Activated CD4-positive, alpha-beta T cell treated with anti-CD3 and anti-CD28 coated beads, Interleukin-10, Interleukin-2, amounts not matched to agents 100 ng/mL and 50 ng/mL, durations not matched to agents 16 hours and 8 hours (primary cell): Measurements from ENCODE around the gene COMMD9.
"Not testable (repeated sequence)": the region's sequence is repeated elsewhere in the genome, so short reads cannot be mapped to it uniquely, and the experiment has no call there.

Source experiments
- DNase-seq: peaks from one replicate; pipeline ENCODE4 v3.0.0-alpha.2; 2020

The COMMD9 gene

GRCh38 chr11:36289226-36289852, at the start of gene COMMD9:
TSS of gene COMMD9 (minus strand) at chr11:36289424. CDS start at chr11:36289412, 12 bp downstream.
- DNase-seq, result peak; percentile 97

- no peak for DNase-seq
These were observed 44.7 kb upstream of the COMMD9 start for GRCh38 chr11:36333897-36334296.

GRCh38 chr11:36333468-36333867, 44.2 kb upstream of the COMMD9 start:
- no peak for DNase-seq

- no peak for DNase-seq
These were observed 41.2 kb upstream of the COMMD9 start for GRCh38 chr11:36330411-36330810.

GRCh38 chr11:36328966-36329673, 39.9 kb upstream of the COMMD9 start:
- DNase-seq, result no peak

GRCh38 chr11:36326524-36327419, 37.5 kb upstream of the COMMD9 start:
- no peak for DNase-seq

GRCh38 chr11:36325403-36325802, 36.2 kb upstream of the COMMD9 start:
- DNase-seq, result not testable (repeated sequence)

- DNase-seq, result not testable (repeated sequence)
These were observed 35.7 kb upstream of the COMMD9 start for GRCh38 chr11:36324956-36325355.

- no peak for DNase-seq
These were observed 28.8 kb upstream of the COMMD9 start for GRCh38 chr11:36317992-36318391.

- DNase-seq, result no peak
These were observed 26.8 kb upstream of the COMMD9 start for GRCh38 chr11:36316049-36316448.

GRCh38 chr11:36314434-36314767, 25.2 kb upstream of the COMMD9 start:
- no peak for DNase-seq

GRCh38 chr11:36313750-36314433, 24.7 kb upstream of the COMMD9 start:
- DNase-seq, result no peak

- DNase-seq, result peak; percentile 18
These were observed 23.6 kb upstream of the COMMD9 start for GRCh38 chr11:36312611-36313472.

GRCh38 chr11:36311926-36312595, 22.8 kb upstream of the COMMD9 start:
- no peak for DNase-seq

GRCh38 chr11:36309779-36310178, 20.6 kb upstream of the COMMD9 start:
- no peak for DNase-seq

GRCh38 chr11:36308577-36308976, 19.4 kb upstream of the COMMD9 start:
- no peak for DNase-seq

GRCh38 chr11:36306888-36307287, 17.7 kb upstream of the COMMD9 start:
- DNase-seq, result peak; percentile 14

GRCh38 chr11:36305047-36305446, 15.8 kb upstream of the COMMD9 start:
- DNase-seq, result no peak

- DNase-seq, result no peak
These were observed 15.1 kb upstream of the COMMD9 start for GRCh38 chr11:36304351-36304750.

- no peak for DNase-seq
These were observed 11.4 kb upstream of the COMMD9 start for GRCh38 chr11:36300650-36301049.

- DNase-seq, result no peak
These were observed 7.8 kb upstream of the COMMD9 start for GRCh38 chr11:36296884-36297543.
